HepG2 (cell line): ENCODE measurements around the gene TBC1D12. TPM values are rescaled to one million over a fixed set of nuclear protein-coding genes. Genes with fewer than 3 reads are reported as not detected.

Experiments
- ATAC-seq: fragments of 200-7000 bp; cut with Tn5 transposase; 3 replicates; pipeline ENCODE4 v1.9.1; 2020; ENCODE audit warnings: mild to moderate bottlenecking, moderate library complexity
- BruUV-seq: library from RNA; stranded (reverse); fragments of 400-500 nt; replicated peaks from 2 replicates; lab custom pipeline; 2021; lab: Mats Ljungman, UMichigan
- CTCF ChIA-PET: fragments of 300-600 bp; formaldehyde crosslinking; extraction: SDS; loops from one replicate; lab custom pipeline; 2021; ENCODE audit warnings: low total read pairs, inconsistent platforms, low intra/inter-chr PET ratio; lab: Yijun Ruan, JAX
- POLR2A ChIA-PET: fragments of 350-600 bp; sonication (Branson Sonifier 250); formaldehyde crosslinking; loops from one replicate; lab custom pipeline; 2020; ENCODE audit warnings: antibody characterized with exemption, inconsistent platforms; lab: Yijun Ruan, JAX
- DNase-seq: peaks from one replicate; pipeline ENCODE4 v3.0.0-alpha.2; 2015; ENCODE audit warnings: low spot score
- FAIRE-seq: peaks from 3 replicates; lab custom pipeline; 2011; peaks lifted over from hg19 to GRCh38; lab: Jason Lieb, UNC
- H2AFZ ChIP-seq: one replicate; pipeline ENCODE4 v1.6.1; 2011; ENCODE audit warnings: low read length, inconsistent platforms
- H3K27ac ChIP-seq: fragments of 300-600 bp; 3 replicates; pipeline ENCODE4 v1.8.0; 2011; ENCODE audit warnings: mixed run types, mild to moderate bottlenecking, mixed read lengths, low read length, inconsistent platforms; ENCODE audit not compliant: insufficient read depth; ENCODE audit errors: extremely low read length
- H3K27me3 ChIP-seq, 2 experiments: fragments of 200-600 bp in 1 of 2; 2 replicates in 1 of 2; 3 replicates in 1 of 2; pipeline versions ENCODE4 v1.6.0 to v1.8.0; 2011; ENCODE audit warnings: low read length in 2 of 2, mild to moderate bottlenecking in 2 of 2, moderate library complexity in 2 of 2, inconsistent platforms in 1 of 2; ENCODE audit not compliant: insufficient read depth in 2 of 2, control insufficient read depth in 1 of 2
- H3K36me3 ChIP-seq, 2 experiments: fragments of 200-600 bp in 1 of 2; replicated peaks in 1 of 2; 2 replicates in 1 of 2; 3 replicates in 1 of 2; pipeline versions ENCODE4 v1.5.1 to v1.8.0; 2011; ENCODE audit warnings: low read length in 2 of 2, inconsistent platforms in 1 of 2; ENCODE audit not compliant: insufficient read depth in 2 of 2, control insufficient read depth in 1 of 2
- H3K4me1 ChIP-seq: 2 replicates; pipeline ENCODE4 v1.5.1; 2012; ENCODE audit warnings: low read length, inconsistent platforms; ENCODE audit not compliant: insufficient read depth
- H3K4me2 ChIP-seq: 2 replicates; pipeline ENCODE4 v1.6.0; 2011; ENCODE audit warnings: low read depth, low read length, inconsistent platforms
- H3K4me3 ChIP-seq, 3 experiments: fragments of 200-600 bp in 1 of 3; sonication (generic), shearing (Covaris generic) in 1 of 3; replicated peaks in 1 of 3; 2 replicates each; pipeline ENCODE4 v1.5.1; 2011 to 2016; ENCODE audit warnings: low read length in 3 of 3, inconsistent platforms in 2 of 3, low read depth in 2 of 3, mild to moderate bottlenecking in 2 of 3, control low read depth in 1 of 3, mixed read lengths in 1 of 3; ENCODE audit not compliant: insufficient read depth in 1 of 3
- H3K79me2 ChIP-seq: one replicate; pipeline ENCODE4 v1.6.1; 2011; ENCODE audit warnings: low read length, inconsistent platforms; ENCODE audit not compliant: insufficient read depth
- H3K9ac ChIP-seq: 2 replicates; pipeline ENCODE4 v1.6.0; 2011; ENCODE audit warnings: mild to moderate bottlenecking, low read depth, low read length, inconsistent platforms; ENCODE audit not compliant: insufficient read depth
- H3K9me3 ChIP-seq: 2 replicates; pipeline ENCODE4 v1.5.1; 2012; ENCODE audit warnings: mild to moderate bottlenecking, low read length
- H4K20me1 ChIP-seq: 2 replicates; pipeline ENCODE4 v1.6.0; 2011; ENCODE audit warnings: inconsistent platforms, mild to moderate bottlenecking, low read length, moderate library complexity; ENCODE audit not compliant: insufficient read depth
- AFF4 ChIP-seq: sonication (generic); formaldehyde crosslinking; IDR thresholded peaks from 2 replicates; pipeline ENCODE4 v1.4.0; 2020; ENCODE audit warnings: missing genetic modification reagents
- CBX1 ChIP-seq: IDR thresholded peaks from one replicate; pipeline ENCODE4 v1.6.1; 2016; ENCODE audit warnings: antibody characterized with exemption, low read depth
- ELK4 ChIP-seq: sonication (generic); formaldehyde crosslinking; IDR thresholded peaks from 2 replicates; pipeline ENCODE4 v1.9.0; 2021; ENCODE audit warnings: missing genetic modification reagents, borderline replicate concordance
- ETV5 ChIP-seq: IDR thresholded peaks from 2 replicates; pipeline ENCODE4 v1.6.1; 2018; ENCODE audit warnings: missing biosample characterization, missing genetic modification reagents, inconsistent platforms, borderline replicate concordance
- FOXM1 ChIP-seq: sonication (generic); formaldehyde crosslinking; IDR thresholded peaks from 2 replicates; pipeline ENCODE4 v1.5.0; 2020; ENCODE audit warnings: missing genetic modification reagents
- GATAD2A ChIP-seq: IDR thresholded peaks from 2 replicates; pipeline ENCODE4 v1.6.1; 2016
- HMG20B ChIP-seq: conservative IDR thresholded peaks from 2 replicates; pipeline ENCODE4 v1.6.1; 2016; ENCODE audit warnings: missing genetic modification reagents, missing compliant biosample characterization
- IKZF1 ChIP-seq: fragments of 450-650 bp; IDR thresholded peaks from 2 replicates; pipeline ENCODE4 v1.7.1; 2016
- NFIB ChIP-seq: sonication (generic); formaldehyde crosslinking; IDR thresholded peaks from 2 replicates; pipeline ENCODE4 v1.9.0; 2021; ENCODE audit warnings: missing genetic modification reagents, mild to moderate bottlenecking, borderline replicate concordance
- PHB2 ChIP-seq: fragments of 450-650 bp; IDR thresholded peaks from 2 replicates; pipeline ENCODE4 v1.6.1; 2018; ENCODE audit not compliant: partially characterized antibody
- RFX1 ChIP-seq: fragments of 450-650 bp; IDR thresholded peaks from 2 replicates; pipeline ENCODE4 v1.6.1; 2017
- SMYD3 ChIP-seq: sonication (generic); formaldehyde crosslinking; IDR thresholded peaks from 2 replicates; pipeline ENCODE4 v1.8.1; 2023; ENCODE audit warnings: mild to moderate bottlenecking, missing genetic modification reagents
- SOX5 ChIP-seq: IDR thresholded peaks from 2 replicates; pipeline ENCODE4 v1.6.1; 2016; ENCODE audit warnings: borderline replicate concordance
- ZBTB43 ChIP-seq: sonication (generic); formaldehyde crosslinking; conservative IDR thresholded peaks from 2 replicates; pipeline ENCODE4 v1.4.0; 2020; ENCODE audit warnings: missing genetic modification reagents
- ZC3H13 ChIP-seq: sonication (generic); formaldehyde crosslinking; IDR thresholded peaks from 2 replicates; pipeline ENCODE4 v1.8.1; 2023; ENCODE audit warnings: mild to moderate bottlenecking, missing genetic modification reagents, moderate library complexity
- ZKSCAN1 ChIP-seq: fragments of 150-350 bp; IDR thresholded peaks from 2 replicates; pipeline ENCODE4 v1.6.1; 2014; ENCODE audit warnings: low read length
- ZNF44 ChIP-seq: sonication (generic); formaldehyde crosslinking; IDR thresholded peaks from 2 replicates; pipeline ENCODE4 v1.5.1; 2020; ENCODE audit warnings: mild to moderate bottlenecking, missing genetic modification reagents
- ZNF597 ChIP-seq: sonication (generic); formaldehyde crosslinking; IDR thresholded peaks from 2 replicates; pipeline ENCODE4 v1.5.0; 2020; ENCODE audit warnings: missing genetic modification reagents
- ZZZ3 ChIP-seq: sonication (generic); formaldehyde crosslinking; IDR thresholded peaks from 2 replicates; pipeline ENCODE4 v1.4.0; 2020; ENCODE audit warnings: missing genetic modification reagents, mild to moderate bottlenecking, borderline replicate concordance
- WGBS: methylation state at CpG from one replicate; pipeline ENCODE4 v1.1.6; 2017; ENCODE audit warnings: low lambda C conversion rate; 5-methylcytosine and 5-hydroxymethylcytosine counted together
- in situ Hi-C: cut with HindIII; loops from 2 replicates; pipeline ENCODE4 v1.10.0; 2017; ENCODE audit warnings: low pct_unique_long_range_greater_than_20kb; ENCODE audit not compliant: extremely low pct_ligation_motif_present
- intact Hi-C: fragments of 100-400 bp; cut with micrococcal nuclease; formaldehyde crosslinking; loops from one replicate; pipeline ENCODE4 v1.10.0; 2022; ENCODE audit not compliant: unreplicated experiment
- polyA plus RNA-seq, 8 experiments: library from polyadenylated mRNA; depleted of rRNA in 3 of 8; stranded (reverse) in 7 of 8; unstranded in 1 of 8; fragments of >200 nt; fragmentation: Illumina TruSeq in 4 of 8; extraction: Trizol in 4 of 8; gene quantifications; 2 replicates each; pipeline versions ENCODE4 v1.2.1 to v1.2.3, GENCODE V29; 2011 to 2016; ENCODE audit warnings: low read depth in 4 of 8, missing spikeins in 1 of 8, mixed read lengths in 1 of 8; ENCODE audit not compliant: insufficient read depth in 1 of 8
- total RNA-seq, 5 experiments: library from RNA; depleted of rRNA; stranded (reverse); fragments of >200 nt; fragmentation: Illumina TruSeq; extraction: Trizol; gene quantifications; 2 replicates each; pipeline ENCODE4 v1.2.3, GENCODE V29; 2016; ENCODE audit warnings: low read depth in 1 of 5

The TBC1D12 gene
- total and polyA plus RNA-seq, 2 of the 13 experiments (the other 11 are each of a cell fraction or from before 2014, with no cell fraction given), result 5.7 to 6.2 TPM

- Histone ChIP-seq H3K79me2 (peaks cover 2% of the 10 kb centered on the region), H3K9me3 (no peaks in the 10 kb centered on the region), H3K4me3 (no peak overlapping the region), H3K4me1 (peaks cover 18% of the 10 kb centered on the region), H4K20me1 (peaks cover 8% of the 10 kb centered on the region), H3K27me3 (no peaks in the 10 kb centered on the region), H3K4me2 (no peak overlapping the region), H3K36me3 (no peaks in the 10 kb centered on the region), H3K27ac (no peak overlapping the region), H3K9ac (no peak overlapping the region), H2AFZ (no peak overlapping the region)
- in situ Hi-C loops (no loop called here), intact Hi-C loops (no loop called here)
- 97% methylated on average over 6 of the region's 25 CpGs for WGBS
- CTCF ChIA-PET, result no interaction called here
- FAIRE-seq, result no peak
- ATAC-seq, result no peak
- POLR2A ChIA-PET, result no interaction called here
- no peak for TF ChIP-seq ZNF44 (CRISPR knock-in tag)
- TF ChIP-seq ZC3H13 (CRISPR knock-in tag), result no peak
- TF ChIP-seq CBX1, result no peak
- no peak for TF ChIP-seq ZNF597 (CRISPR knock-in tag)
- no peak for TF ChIP-seq SOX5 (CRISPR knock-in tag)
- TF ChIP-seq IKZF1, result no peak
- no peak for TF ChIP-seq ZKSCAN1
- TF ChIP-seq NFIB (CRISPR knock-in tag), result no peak
- no peak for TF ChIP-seq ETV5
- no peak for TF ChIP-seq ZZZ3 (CRISPR knock-in tag)
- no peak for TF ChIP-seq PHB2
- TF ChIP-seq HMG20B, result no peak
- no peak for TF ChIP-seq RFX1
- no peak for TF ChIP-seq ZBTB43 (CRISPR knock-in tag)
- TF ChIP-seq ELK4 (CRISPR knock-in tag), result no peak
- no peak for TF ChIP-seq AFF4 (CRISPR knock-in tag)
- TF ChIP-seq GATAD2A (CRISPR knock-in tag), result no peak
- TF ChIP-seq SMYD3 (CRISPR knock-in tag), result no peak
- no peak for TF ChIP-seq FOXM1
- no TSS peak for BruUV-seq
- no peak for DNase-seq
These were observed 57.0 kb downstream of the TBC1D12 start for GRCh38 chr10:94459385-94459784.
